KMS-11 (cell line): Measurements from ENCODE around the gene GRIK1.

Experiments
- H2AFZ ChIP-seq: fragments of 200-600 bp; sonication (generic); 2 replicates; pipeline ENCODE4 v1.6.1; 2016; ENCODE audit warnings: antibody characterized with exemption, mixed run types, low read depth
- H3K27ac ChIP-seq: fragments of 200-600 bp; sonication (generic); 2 replicates; pipeline ENCODE4 v1.6.1; 2016; ENCODE audit warnings: mild to moderate bottlenecking, mixed run types
- H3K27me3 ChIP-seq: fragments of 200-600 bp; sonication (generic); 2 replicates; pipeline ENCODE4 v1.6.1; 2017; ENCODE audit warnings: mild to moderate bottlenecking, low read depth, mixed run types, moderate library complexity; ENCODE audit not compliant: insufficient read depth
- H3K36me3 ChIP-seq: fragments of 200-600 bp; sonication (generic); 2 replicates; pipeline ENCODE4 v1.6.1; 2017; ENCODE audit warnings: mild to moderate bottlenecking, mixed run types; ENCODE audit not compliant: insufficient read depth
- H3K4me1 ChIP-seq: fragments of 200-600 bp; sonication (generic); 2 replicates; pipeline ENCODE4 v1.6.1; 2016; ENCODE audit warnings: mild to moderate bottlenecking, low read depth, mixed run types; ENCODE audit not compliant: poor library complexity, severe bottlenecking
- H3K4me2 ChIP-seq: fragments of 200-600 bp; sonication (generic); 2 replicates; pipeline ENCODE4 v1.7.0; 2016; ENCODE audit warnings: mild to moderate bottlenecking, mixed run types
- H3K4me3 ChIP-seq: fragments of 200-600 bp; sonication (generic); IDR thresholded peaks from 2 replicates; pipeline ENCODE4 v1.6.1; 2017; ENCODE audit warnings: low read depth, low read length, mixed read lengths; ENCODE audit not compliant: insufficient read depth
- H3K79me2 ChIP-seq: fragments of 200-600 bp; sonication (generic); 2 replicates; pipeline ENCODE4 v1.6.1; 2016; ENCODE audit warnings: low read depth, mixed run types; ENCODE audit not compliant: insufficient read depth
- H3K9ac ChIP-seq: fragments of 200-600 bp; sonication (generic); 2 replicates; pipeline ENCODE4 v1.6.1; 2016; ENCODE audit warnings: mild to moderate bottlenecking, mixed run types
- H4K20me1 ChIP-seq: fragments of 200-600 bp; sonication (generic); 2 replicates; pipeline ENCODE4 v1.6.1; 2016; ENCODE audit warnings: mild to moderate bottlenecking, mixed run types; ENCODE audit not compliant: insufficient read depth
- TF ChIP-seq, protein P1 (sequence below): fragments of 200-600 bp; sonication (generic); conservative IDR thresholded peaks from 2 replicates; pipeline ENCODE4 v1.6.1; 2017; ENCODE audit warnings: low read depth, mild to moderate bottlenecking, antibody characterized with exemption, low read length, moderate library complexity, mixed read lengths

Gene GRIK1

DNA sequence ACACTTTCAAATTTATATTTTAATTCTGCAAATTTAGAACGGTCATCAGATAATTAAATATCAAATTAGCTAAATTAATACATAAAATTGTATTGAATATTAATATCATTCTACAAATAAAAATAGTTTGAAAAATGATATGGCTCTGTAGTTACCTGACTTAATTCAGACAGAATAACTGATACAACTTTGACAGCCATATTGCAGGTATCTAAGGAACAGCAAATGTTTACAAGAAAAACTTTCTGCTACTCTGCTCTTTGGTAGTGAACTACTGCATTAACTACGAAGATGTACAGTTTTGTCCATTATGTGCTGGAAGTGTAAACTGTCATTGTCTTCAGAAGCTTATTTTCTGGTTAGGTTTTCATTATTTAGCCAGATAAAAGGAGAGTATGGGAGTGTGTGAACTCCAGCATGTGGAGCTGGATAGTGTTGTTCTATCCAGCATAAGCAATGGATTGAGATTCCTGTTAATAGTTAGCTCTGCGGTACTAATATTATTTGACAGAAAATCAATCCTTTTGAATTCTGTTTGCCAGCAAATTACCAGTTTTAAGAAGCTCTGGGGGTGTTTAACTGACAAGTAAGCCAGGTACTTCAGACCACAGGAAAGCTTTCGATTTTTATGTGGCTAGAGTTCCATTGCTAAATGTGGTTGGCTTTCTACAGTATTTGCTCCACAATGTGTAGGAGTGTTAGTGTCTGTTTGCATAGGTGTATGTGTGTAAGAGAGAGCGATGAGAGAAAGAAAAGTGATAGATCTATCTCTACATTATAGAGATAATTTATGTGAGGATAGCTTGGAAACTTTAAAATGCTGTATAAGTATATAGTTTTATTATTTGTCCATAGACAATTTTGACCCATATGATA lies 247.9 kb downstream of the GRIK1 start:
- Histone ChIP-seq H3K9ac (no peak overlapping the region), H3K4me2 (no peak overlapping the region), H3K27me3 (no peaks in the 10 kb centered on the region), H4K20me1 (no peaks in the 10 kb centered on the region), H3K4me3 (no peak overlapping the region), H3K36me3 (no peaks in the 10 kb centered on the region), H3K27ac (no peak overlapping the region), H3K4me1 (no peaks in the 10 kb centered on the region), H3K79me2 (no peaks in the 10 kb centered on the region), H2AFZ (no peak overlapping the region)
- TF ChIP-seq, protein P1, sequence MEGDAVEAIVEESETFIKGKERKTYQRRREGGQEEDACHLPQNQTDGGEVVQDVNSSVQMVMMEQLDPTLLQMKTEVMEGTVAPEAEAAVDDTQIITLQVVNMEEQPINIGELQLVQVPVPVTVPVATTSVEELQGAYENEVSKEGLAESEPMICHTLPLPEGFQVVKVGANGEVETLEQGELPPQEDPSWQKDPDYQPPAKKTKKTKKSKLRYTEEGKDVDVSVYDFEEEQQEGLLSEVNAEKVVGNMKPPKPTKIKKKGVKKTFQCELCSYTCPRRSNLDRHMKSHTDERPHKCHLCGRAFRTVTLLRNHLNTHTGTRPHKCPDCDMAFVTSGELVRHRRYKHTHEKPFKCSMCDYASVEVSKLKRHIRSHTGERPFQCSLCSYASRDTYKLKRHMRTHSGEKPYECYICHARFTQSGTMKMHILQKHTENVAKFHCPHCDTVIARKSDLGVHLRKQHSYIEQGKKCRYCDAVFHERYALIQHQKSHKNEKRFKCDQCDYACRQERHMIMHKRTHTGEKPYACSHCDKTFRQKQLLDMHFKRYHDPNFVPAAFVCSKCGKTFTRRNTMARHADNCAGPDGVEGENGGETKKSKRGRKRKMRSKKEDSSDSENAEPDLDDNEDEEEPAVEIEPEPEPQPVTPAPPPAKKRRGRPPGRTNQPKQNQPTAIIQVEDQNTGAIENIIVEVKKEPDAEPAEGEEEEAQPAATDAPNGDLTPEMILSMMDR, result no peak

DNA sequence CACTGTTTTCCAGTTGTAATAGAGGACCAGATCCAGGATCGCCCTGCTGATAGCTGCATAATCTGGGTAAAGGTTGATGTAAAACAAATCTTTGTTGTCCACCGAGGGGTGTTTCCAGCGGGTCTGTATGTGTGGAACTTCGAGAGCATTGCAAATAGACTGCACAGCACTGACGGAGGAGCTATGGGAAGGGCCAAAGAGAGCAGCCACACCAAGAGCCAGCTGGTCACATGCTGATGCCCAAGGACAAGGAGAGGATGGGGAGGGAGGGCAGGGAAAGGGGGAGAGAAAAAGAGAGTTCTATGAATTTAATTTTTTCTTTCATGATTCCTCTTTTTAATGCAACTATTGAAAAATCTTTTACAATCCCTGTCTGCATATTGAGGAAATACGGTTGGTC lies 250.0 kb downstream of the GRIK1 start:
- H3K27ac ChIP-seq, result no peak overlapping the region

DNA sequence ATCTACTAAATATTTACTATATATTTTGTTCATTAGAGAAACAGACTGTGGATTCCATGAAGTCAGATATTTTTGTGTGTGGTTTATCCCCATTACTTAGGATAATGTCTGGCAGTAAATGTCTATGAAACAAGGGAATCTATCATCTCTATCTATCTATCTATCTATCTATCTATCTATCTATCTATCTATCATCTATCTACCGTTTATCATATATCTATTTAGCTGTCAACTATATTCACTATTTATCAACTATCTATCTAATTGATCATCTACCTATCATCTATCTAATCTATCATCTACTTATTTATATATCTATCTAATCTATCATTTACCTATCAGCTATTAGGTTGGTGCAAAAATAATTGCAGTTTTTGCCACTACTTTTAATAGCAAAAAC lies 255.7 kb downstream of the GRIK1 start:
- no peak overlapping the region for H3K4me3 ChIP-seq
- H3K36me3 ChIP-seq, result no peaks in the 10 kb centered on the region
- no peak overlapping the region for H3K4me2 ChIP-seq
- no peak overlapping the region for H2AFZ ChIP-seq
- TF ChIP-seq, protein P1, result no peak
- no peaks in the 10 kb centered on the region for H4K20me1 ChIP-seq
- H3K79me2 ChIP-seq, result no peaks in the 10 kb centered on the region
- no peaks in the 10 kb centered on the region for H3K27me3 ChIP-seq
- H3K4me1 ChIP-seq, result no peaks in the 10 kb centered on the region
- no peak overlapping the region for H3K27ac ChIP-seq
- H3K9ac ChIP-seq, result no peak overlapping the region

More for the DNA sequence above, 250.0 kb downstream of the GRIK1 start:
- TF ChIP-seq, protein P1, result no peak
- Histone ChIP-seq H4K20me1 (no peaks in the 10 kb centered on the region), H3K36me3 (no peaks in the 10 kb centered on the region), H3K27me3 (no peaks in the 10 kb centered on the region), H3K4me1 (no peaks in the 10 kb centered on the region), H3K4me3 (no peak overlapping the region), H3K9ac (no peak overlapping the region), H3K4me2 (no peak overlapping the region), H3K79me2 (no peaks in the 10 kb centered on the region), H2AFZ (no peak overlapping the region)

DNA sequence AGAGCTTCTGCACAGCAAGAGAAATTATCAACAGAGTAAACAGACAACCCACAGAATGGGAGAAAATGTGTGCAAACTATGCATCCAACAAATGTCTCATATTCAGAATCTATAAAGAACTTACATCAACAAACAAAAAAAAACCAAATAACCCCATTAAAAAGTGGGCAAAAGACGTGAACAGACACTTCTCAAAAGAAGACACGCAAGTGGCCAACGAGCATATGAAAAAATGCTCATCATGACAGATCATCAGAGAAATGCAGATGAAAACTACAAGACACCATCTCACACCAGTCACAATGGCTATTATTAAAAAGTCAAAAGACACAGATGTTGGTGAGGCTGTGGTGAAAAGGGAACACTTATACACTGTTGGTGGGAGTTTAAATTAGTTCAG lies 257.0 kb downstream of the GRIK1 start:
- Histone ChIP-seq H2AFZ (no peak overlapping the region), H3K27ac (no peak overlapping the region), H3K27me3 (no peaks in the 10 kb centered on the region), H3K4me2 (no peak overlapping the region), H3K36me3 (no peaks in the 10 kb centered on the region), H3K79me2 (no peaks in the 10 kb centered on the region), H3K4me1 (no peaks in the 10 kb centered on the region), H3K4me3 (no peak overlapping the region), H3K9ac (no peak overlapping the region), H4K20me1 (no peaks in the 10 kb centered on the region)
- TF ChIP-seq, protein P1, result no peak
